Body of pancreas (tissue), 4 donors: ENCODE results near the gene NCAN. TPM values are rescaled to one million over a fixed set of nuclear protein-coding genes. Genes with fewer than 3 reads are reported as not detected.

ENCODE experiments used
- ATAC-seq: fragments of 150-250 bp; one replicate; pipeline ENCODE4 v1.9.1; 2016
- DNase-seq, 4 donors: peaks; one replicate each; pipeline ENCODE4 v3.0.0-alpha.2; 2019
- H3K27ac ChIP-seq, 4 donors: fragments of 200-600 bp; sonication (generic); 1 replicate in 3 of 4; 2 replicates in 1 of 4; pipeline versions ENCODE4 v1.5.1 to v1.6.1; 2016 to 2019; ENCODE audit warnings: mild to moderate bottlenecking in 1 of 4, mixed read lengths in 1 of 4, moderate library complexity in 1 of 4
- H3K27me3 ChIP-seq, 2 donors: fragments of 200-600 bp; sonication (generic); one replicate each; pipeline ENCODE4 v1.6.0; 2016; ENCODE audit warnings: mild to moderate bottlenecking in 1 of 2
- H3K36me3 ChIP-seq, 2 donors: fragments of 200-600 bp; sonication (generic); replicated peaks in 1 of 2; 2 replicates each; pipeline ENCODE4 v1.5.1; 2016; ENCODE audit warnings: low read depth in 2 of 2; ENCODE audit not compliant: insufficient read depth in 1 of 2
- H3K4me1 ChIP-seq: fragments of 200-600 bp; sonication (generic); one replicate; pipeline ENCODE4 v1.6.0; 2016
- H3K4me3 ChIP-seq, 2 donors: fragments of 200-600 bp; sonication (generic); 1 replicate in 1 of 2; 2 replicates in 1 of 2; pipeline ENCODE4 v1.5.1; 2016 to 2019
- H3K9me3 ChIP-seq, 3 donors: fragments of 200-600 bp; sonication (generic); 1 replicate in 2 of 3; 2 replicates in 1 of 3; pipeline ENCODE4 v1.5.1; 2016
- POLR2A ChIP-seq, 3 donors: fragments of 450-650 bp; IDR thresholded peaks; one replicate each; pipeline ENCODE4 v1.6.1; 2016; ENCODE audit warnings: antibody characterized with exemption in 3 of 3, mild to moderate bottlenecking in 2 of 3
- WGBS, 2 donors: methylation state at CpG; one replicate each; pipeline ENCODE4 v1.1.5; 2017; 5-methylcytosine and 5-hydroxymethylcytosine counted together
- intact Hi-C: fragments of 100-400 bp; cut with DNase I; formaldehyde crosslinking; loops from one replicate; pipeline ENCODE4 v1.15.1; 2023
- total RNA-seq, 2 donors: library from RNA; depleted of rRNA; stranded (reverse); fragments of >200 nt; gene quantifications; one replicate each; pipeline ENCODE4 v1.1.0, GENCODE V29; 2016
- TF ChIP-seq, protein P1 (sequence below), 7 experiments: fragments of 450-650 bp in 4 of 7; fragments of 200-600 bp in 3 of 7; sonication (generic) in 3 of 7; IDR thresholded peaks; one replicate each; pipeline ENCODE4 v1.5.1; 2016 to 2019; ENCODE audit warnings: antibody characterized with exemption in 7 of 7

The NCAN gene
- total RNA-seq, 2 donors from 2014 or later, result not detected

DNA sequence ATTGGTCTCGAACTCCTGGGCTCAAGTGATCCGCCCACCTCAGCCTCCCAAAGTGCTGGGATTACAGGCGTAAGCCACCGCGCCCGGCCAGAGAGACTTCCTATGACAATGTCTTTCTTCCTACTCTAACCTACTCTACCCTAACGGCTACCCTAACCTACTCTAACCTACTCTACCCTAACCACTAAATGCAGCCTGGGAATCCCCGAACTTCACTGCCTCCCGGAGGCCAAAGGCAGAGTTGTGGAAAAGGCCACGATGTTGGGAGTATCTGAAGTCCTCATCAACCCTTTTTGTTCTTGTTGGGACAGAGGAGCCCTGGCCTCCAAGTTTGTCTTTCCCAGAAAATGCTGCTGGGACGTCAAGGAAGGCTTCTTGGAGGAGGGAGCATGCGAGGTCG is 7.6 kb upstream of the NCAN start:
- no peak for ATAC-seq
- Histone ChIP-seq H3K9me3 (no peaks in the 10 kb centered on the region), H3K27ac (no peak overlapping the region), H3K4me1 (peaks cover 14% of the 10 kb centered on the region), H3K27me3 (no peaks in the 10 kb centered on the region), H3K36me3 (no peaks in the 10 kb centered on the region), H3K4me3 (no peak overlapping the region)
- DNase-seq, result no peak
- TF ChIP-seq, protein P1, sequence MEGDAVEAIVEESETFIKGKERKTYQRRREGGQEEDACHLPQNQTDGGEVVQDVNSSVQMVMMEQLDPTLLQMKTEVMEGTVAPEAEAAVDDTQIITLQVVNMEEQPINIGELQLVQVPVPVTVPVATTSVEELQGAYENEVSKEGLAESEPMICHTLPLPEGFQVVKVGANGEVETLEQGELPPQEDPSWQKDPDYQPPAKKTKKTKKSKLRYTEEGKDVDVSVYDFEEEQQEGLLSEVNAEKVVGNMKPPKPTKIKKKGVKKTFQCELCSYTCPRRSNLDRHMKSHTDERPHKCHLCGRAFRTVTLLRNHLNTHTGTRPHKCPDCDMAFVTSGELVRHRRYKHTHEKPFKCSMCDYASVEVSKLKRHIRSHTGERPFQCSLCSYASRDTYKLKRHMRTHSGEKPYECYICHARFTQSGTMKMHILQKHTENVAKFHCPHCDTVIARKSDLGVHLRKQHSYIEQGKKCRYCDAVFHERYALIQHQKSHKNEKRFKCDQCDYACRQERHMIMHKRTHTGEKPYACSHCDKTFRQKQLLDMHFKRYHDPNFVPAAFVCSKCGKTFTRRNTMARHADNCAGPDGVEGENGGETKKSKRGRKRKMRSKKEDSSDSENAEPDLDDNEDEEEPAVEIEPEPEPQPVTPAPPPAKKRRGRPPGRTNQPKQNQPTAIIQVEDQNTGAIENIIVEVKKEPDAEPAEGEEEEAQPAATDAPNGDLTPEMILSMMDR (IDR thresholded peaks at IDR 0.05), result no peak
- TF ChIP-seq POLR2A (IDR thresholded peaks at IDR 0.05), result no peak
- intact Hi-C loops, result no loop called here
- WGBS, 2 donors, result 56 to 70% methylated on average over 13 of the region's 13 CpGs

DNA sequence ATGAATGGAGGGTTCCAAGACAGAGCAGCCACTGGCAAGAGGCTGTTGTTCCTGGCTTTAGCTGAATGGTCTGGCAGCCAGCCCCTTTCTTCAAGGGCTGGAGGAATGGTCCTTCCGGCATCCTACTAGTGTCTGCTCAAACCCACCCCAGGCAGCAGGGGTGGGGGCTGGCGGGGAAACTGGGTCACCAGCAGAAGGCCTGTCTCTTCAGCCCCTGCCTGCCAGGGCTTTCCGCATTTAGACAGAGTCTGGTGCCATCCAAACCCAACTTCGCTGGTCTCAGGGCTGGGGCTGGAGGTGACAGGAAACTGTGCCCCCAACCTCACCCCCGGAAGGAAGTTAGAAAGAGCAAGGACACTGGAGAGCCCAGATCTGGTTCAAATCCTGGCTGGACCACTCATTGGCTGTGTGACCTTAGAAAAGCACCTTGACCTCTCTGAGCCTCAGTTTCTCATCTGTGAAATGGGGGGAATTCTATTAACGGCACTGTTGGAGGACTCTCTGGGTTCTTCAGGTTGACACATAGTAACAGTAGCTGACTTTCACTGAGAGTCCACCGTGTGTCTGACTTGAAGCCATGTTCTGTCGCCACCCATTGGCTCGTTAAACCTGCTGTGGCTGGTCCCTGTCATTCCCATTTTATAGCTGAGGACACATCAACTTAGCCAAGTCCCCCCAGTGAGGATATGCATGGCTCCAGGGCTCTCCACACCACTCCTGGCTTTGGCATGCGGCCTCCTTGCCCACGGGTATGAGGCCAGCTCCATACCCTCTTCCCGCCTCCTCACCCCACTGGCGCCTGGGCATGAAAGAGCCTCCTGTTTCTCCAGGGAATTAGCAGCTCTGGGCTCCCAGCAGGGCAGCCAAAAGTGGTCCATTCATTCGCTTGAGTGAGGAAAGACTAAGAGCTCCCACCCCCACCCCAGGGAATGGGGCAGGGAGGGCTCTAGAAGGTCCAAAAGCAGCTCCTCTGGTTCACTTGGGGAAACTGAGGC is 6.0 kb upstream of the NCAN start:
- Histone ChIP-seq H3K4me3 (no peak overlapping the region), H3K27me3 (peaks cover 0 to under 1% of the 10 kb centered on the region in 2 donors), H3K36me3 (no peaks in the 10 kb centered on the region), H3K4me1 (peaks cover 14% of the 10 kb centered on the region), H3K27ac (no peak overlapping the region), H3K9me3 (no peaks in the 10 kb centered on the region)
- intact Hi-C loops, result no loop called here
- no peak for DNase-seq
- no peak for TF ChIP-seq POLR2A (IDR thresholded peaks at IDR 0.05)
- TF ChIP-seq, protein P1 (IDR thresholded peaks at IDR 0.05), result no peak
- ATAC-seq, result no peak
- WGBS, 2 donors, result 46 to 50% methylated on average over 5 to 14 of the region's 14 CpGs

DNA sequence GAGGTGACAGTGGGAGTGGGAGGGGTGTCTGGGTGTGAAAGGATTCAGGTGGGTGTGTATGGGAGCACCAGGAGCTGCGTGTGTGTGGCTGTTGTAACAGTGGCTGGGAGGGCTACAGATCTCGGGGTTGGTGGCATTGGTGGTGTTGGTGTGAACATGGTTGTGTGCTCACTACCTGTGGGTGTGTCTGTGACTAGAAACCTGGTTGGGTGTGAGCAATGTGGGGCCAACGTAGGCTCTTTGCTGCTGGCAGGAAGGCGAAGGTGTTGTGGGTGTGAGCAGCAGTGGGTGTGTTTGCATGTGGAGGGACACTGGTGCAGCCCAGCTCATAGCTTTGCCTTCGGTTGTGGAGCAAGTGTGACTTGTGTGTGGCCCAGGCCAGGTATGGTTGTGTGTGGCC is 4.8 kb upstream of the NCAN start:
- no peak for TF ChIP-seq POLR2A (IDR thresholded peaks at IDR 0.05)
- TF ChIP-seq, protein P1 (IDR thresholded peaks at IDR 0.05), result no peak
- no peak for ATAC-seq
- Histone ChIP-seq H3K9me3 (no peaks in the 10 kb centered on the region), H3K4me1 (peaks cover 10% of the 10 kb centered on the region), H3K36me3 (no peaks in the 10 kb centered on the region), H3K4me3 (no peak overlapping the region), H3K27ac (no peak overlapping the region), H3K27me3 (peaks cover 0 to 4% of the 10 kb centered on the region in 2 donors)
- WGBS, 2 donors, result 50 to 53% methylated on average over 4 to 5 of the region's 5 CpGs
- DNase-seq, result no peak
- intact Hi-C loops, result no loop called here

DNA sequence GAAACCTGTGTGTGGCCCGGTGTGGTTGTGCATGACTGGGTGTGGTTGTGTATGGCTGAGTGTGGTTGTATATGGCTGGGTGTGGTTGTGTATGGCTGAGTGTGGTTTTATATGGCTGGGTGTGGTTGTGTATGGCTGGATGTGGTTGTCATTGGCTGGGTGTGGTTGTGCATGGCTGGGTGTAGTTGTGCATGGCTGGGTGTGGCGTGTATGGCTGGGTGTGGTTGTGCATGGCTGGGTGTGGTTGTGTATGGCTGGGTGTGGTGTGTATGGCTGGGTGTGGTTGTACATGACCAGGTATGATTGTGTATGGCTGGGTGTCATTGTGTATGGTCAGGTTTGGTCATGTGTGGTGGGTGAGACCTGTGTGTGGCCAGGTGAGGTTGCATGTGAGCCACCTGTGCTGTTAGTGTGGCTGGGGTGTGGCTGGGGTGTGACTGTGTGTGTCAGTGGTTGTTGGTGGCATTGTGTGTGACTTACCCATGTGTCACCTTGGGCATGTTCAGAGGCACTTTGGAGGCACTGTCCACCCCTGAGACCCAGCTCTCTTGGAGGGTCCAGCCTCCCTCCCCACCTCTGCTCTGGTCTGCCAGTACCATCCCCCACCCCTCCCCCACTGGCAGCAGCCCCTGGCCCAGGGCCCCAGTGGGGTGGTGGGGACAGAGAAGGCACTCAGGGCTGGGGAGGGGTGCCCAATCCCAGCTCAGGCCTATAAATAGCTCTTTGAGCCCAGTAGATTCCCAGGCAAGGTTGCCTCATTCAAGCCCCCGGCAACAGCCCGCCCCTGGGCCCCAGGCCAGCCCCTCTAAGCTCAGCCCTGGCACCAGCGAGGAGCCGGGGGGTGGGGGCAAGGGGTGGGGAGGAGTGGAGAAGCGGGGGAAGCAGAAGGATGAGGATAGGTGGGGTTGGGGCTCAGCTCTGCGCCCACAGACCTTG is 3.9 kb upstream of the NCAN start:
- Histone ChIP-seq H3K36me3 (no peaks in the 10 kb centered on the region), H3K27ac (no peak overlapping the region), H3K9me3 (no peaks in the 10 kb centered on the region), H3K4me1 (no peaks in the 10 kb centered on the region), H3K27me3 (peaks cover 0 to 4% of the 10 kb centered on the region in 2 donors), H3K4me3 (no peak overlapping the region)
- WGBS, 2 donors, result 45 to 64% methylated on average over 6 of the region's 8 CpGs
- DNase-seq (no peak), ATAC-seq (no peak)
- intact Hi-C loops, result no loop called here
- no peak for TF ChIP-seq POLR2A (IDR thresholded peaks at IDR 0.05)
- TF ChIP-seq, protein P1 (IDR thresholded peaks at IDR 0.05), result no peak
